ENCODE results near the gene ATAD3A. TPM values are rescaled to one million over a fixed set of nuclear protein-coding genes. Genes with fewer than 3 reads are reported as not detected.

ATAD3A gene
- total RNA-seq, 1 experiment from 2014 or later = 71.2 TPM

GRCh38 chr1:1563688-1564087 is 51.7 kb downstream of the ATAD3A start:
- no peaks in the 10 kb centered on the region for H3K4me1 Mint-ChIP-seq
- no peaks in the 10 kb centered on the region for H3K9me3 Mint-ChIP-seq
- TF ChIP-seq JUN (CRISPR knock-in tag; IDR thresholded peaks at IDR 0.05) (no peak), MXD4 (CRISPR knock-in tag; IDR thresholded peaks at IDR 0.05; ENCODE audit: borderline replicate concordance) (no peak), NFYB (CRISPR knock-in tag; conservative IDR thresholded peaks at IDR 0.05; ENCODE audit: low read depth) (no peak), ZNF532 (CRISPR knock-in tag; IDR thresholded peaks at IDR 0.05; ENCODE audit: borderline replicate concordance) (no peak)
- peaks cover 35% of the 10 kb centered on the region for H3K36me3 Mint-ChIP-seq
- H3K27me3 Mint-ChIP-seq (ENCODE audit: low read depth) = no peaks in the 10 kb centered on the region
- CTCF ChIA-PET = no interaction called here
- ATAC-seq (no peak), DNase-seq (ENCODE audit: low spot score) (no peak)
- no peak overlapping the region for H3K4me3 Mint-ChIP-seq
- POLR2A ChIA-PET = no interaction called here
- no peak overlapping the region for H3K27ac Mint-ChIP-seq

GRCh38 chr1:1564268-1564667 is 52.3 kb downstream of the ATAD3A start:
- no peak for TF ChIP-seq RORB (CRISPR knock-in tag; IDR thresholded peaks at IDR 0.05)
- TF ChIP-seq ELF4 (CRISPR knock-in tag; IDR thresholded peaks at IDR 0.05; ENCODE audit: low read depth) = no peak
- TF ChIP-seq ZNF121 (CRISPR knock-in tag; IDR thresholded peaks at IDR 0.05) = no peak
- no peak for TF ChIP-seq NFE2L1 (CRISPR knock-in tag; IDR thresholded peaks at IDR 0.05)
- TF ChIP-seq STAT6 (CRISPR knock-in tag; conservative IDR thresholded peaks at IDR 0.05; ENCODE audit: low read depth) = no peak
- no peak for TF ChIP-seq IRF1 (CRISPR knock-in tag; IDR thresholded peaks at IDR 0.05)
- no peak for TF ChIP-seq CREM (CRISPR knock-in tag; IDR thresholded peaks at IDR 0.05)
- TF ChIP-seq KAT7 (CRISPR knock-in tag; IDR thresholded peaks at IDR 0.05; ENCODE audit: borderline replicate concordance) = no peak

GRCh38 chr1:1565340-1565739 is 53.4 kb downstream of the ATAD3A start:
- ChIA-PET CTCF (no interaction called here), POLR2A (no interaction called here)
- Mint-ChIP-seq H3K27me3 (ENCODE audit: low read depth) (no peaks in the 10 kb centered on the region), H3K27ac (peak overlapping the region; percentile 49; the same call in 1 of the 2 replicates), H3K4me3 (no peak overlapping the region), H3K36me3 (peaks cover 35% of the 10 kb centered on the region), H3K4me1 (no peaks in the 10 kb centered on the region), H3K9me3 (no peaks in the 10 kb centered on the region)
- DNase-seq (ENCODE audit: low spot score) = no peak
- ATAC-seq = no peak
- TF ChIP-seq ZNF671 (CRISPR knock-in tag; IDR thresholded peaks at IDR 0.05) (no peak), ATF2 (CRISPR knock-in tag; IDR thresholded peaks at IDR 0.05; ENCODE audit: borderline replicate concordance, low read depth) (no peak), TP53 (CRISPR knock-in tag; IDR thresholded peaks at IDR 0.05) (no peak), FOXP4 (CRISPR knock-in tag; IDR thresholded peaks at IDR 0.05) (no peak), USF1 (CRISPR knock-in tag; IDR thresholded peaks at IDR 0.05) (no peak), SOX15 (CRISPR knock-in tag; IDR thresholded peaks at IDR 0.05) (no peak)

More at GRCh38 chr1:1564268-1564667, 52.3 kb downstream of the ATAD3A start:
- Mint-ChIP-seq H3K36me3 (peaks cover 35% of the 10 kb centered on the region), H3K9me3 (no peaks in the 10 kb centered on the region), H3K4me3 (no peak overlapping the region), H3K27me3 (ENCODE audit: low read depth) (no peaks in the 10 kb centered on the region), H3K27ac (no peak overlapping the region), H3K4me1 (no peaks in the 10 kb centered on the region)
- ChIA-PET POLR2A (no interaction called here), CTCF (no interaction called here)
- ATAC-seq (no peak), DNase-seq (ENCODE audit: low spot score) (no peak)
